ENCODE data around the gene BANF2.
"Not testable (repeated sequence)": the region's sequence is repeated elsewhere in the genome, so short reads cannot be mapped to it uniquely, and the experiment has no call there.

The BANF2 gene

DNA sequence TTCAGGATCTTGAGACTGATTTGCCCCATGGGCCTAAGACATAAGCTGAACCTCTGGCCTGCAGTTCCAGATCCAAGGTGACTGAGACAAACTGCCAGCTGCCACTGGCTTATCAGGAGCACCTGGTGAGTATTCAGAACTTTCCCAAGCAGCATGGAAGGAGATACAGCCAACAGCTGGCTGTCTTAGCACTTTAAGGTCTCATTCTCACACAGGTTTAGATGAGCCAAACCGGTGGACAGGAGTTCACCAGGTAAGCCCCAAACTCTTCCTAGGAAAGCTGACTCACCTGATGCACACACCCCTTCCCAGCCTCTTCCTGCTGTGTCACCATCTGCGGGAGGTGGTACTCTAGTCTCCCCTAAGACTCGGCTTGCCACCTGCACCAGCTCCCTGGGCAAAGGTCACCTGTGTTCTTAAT, at the start of gene BANF2:
Gene BANF2 (plus strand): TSS at position 36 of the 421 bp plus-strand sequence. CDS start 25,060 bp downstream, outside the sequence.
- DNase-seq (ENCODE audit: low read depth in 2 of 2), result no peak

- no peak for DNase-seq (ENCODE audit: low read depth in 2 of 2)
These were observed 49.3 kb upstream of the BANF2 start for GRCh38 chr20:17650301-17651128.

- no peak for DNase-seq (ENCODE audit: low read depth in 2 of 2)
These were observed 48.5 kb upstream of the BANF2 start for GRCh38 chr20:17651129-17651759.

DNA sequence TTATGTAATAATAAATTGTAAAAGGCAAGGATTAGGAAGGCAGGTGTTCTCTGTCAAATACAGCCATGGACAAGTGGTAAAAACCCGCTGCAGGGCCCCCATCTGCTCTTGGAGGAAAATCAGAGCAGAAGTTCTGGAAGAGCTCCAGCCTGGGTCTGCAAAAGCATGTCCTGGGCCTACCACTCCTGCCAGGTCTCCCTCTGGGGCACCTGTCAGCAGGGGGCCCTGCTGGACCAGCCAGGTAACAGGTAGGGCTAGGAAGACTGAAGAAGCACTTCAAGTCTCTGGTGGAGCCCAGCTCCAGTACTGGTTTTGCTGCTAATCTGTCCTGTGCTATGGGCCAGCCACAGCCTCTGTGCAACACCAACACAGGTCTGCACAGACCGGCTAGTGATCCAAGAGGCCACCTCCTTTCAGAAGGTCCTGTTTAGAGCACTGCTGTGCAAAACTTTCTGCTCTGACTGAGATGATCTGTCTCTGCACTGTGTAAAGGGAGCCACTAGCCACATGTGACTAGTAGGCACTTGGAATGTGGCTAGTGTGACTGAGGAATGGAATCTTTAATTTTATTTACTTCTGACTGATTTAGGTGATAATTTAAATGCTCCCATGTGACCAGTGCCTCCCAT, 47.9 kb upstream of the BANF2 start:
- no peak for DNase-seq (ENCODE audit: low read depth in 2 of 2)

DNA sequence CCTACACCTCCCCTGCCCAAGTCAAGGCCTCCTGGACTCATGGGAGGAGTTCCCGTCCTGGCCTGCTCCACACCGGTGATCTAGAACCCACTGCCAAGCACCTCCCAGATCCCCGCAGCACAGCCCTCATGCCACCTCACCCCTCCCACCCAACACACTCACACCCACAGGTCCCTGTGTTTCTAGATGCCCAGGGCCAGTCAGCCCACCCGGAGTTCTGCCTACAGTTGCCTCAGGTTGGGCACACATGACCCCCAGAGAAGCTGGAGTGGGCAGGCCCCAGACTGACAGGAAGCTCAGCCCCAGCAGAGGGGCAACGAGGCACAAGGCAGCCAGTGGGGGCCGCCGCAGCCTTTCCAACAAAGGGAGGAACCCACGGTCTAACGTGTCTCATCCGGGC, 47.4 kb upstream of the BANF2 start:
- DNase-seq (ENCODE audit: low read depth in 2 of 2), result no peak

GRCh38 chr20:17653835-17654648, 45.7 kb upstream of the BANF2 start:
- DNase-seq (ENCODE audit: low read depth in 2 of 2), result no peak

DNA sequence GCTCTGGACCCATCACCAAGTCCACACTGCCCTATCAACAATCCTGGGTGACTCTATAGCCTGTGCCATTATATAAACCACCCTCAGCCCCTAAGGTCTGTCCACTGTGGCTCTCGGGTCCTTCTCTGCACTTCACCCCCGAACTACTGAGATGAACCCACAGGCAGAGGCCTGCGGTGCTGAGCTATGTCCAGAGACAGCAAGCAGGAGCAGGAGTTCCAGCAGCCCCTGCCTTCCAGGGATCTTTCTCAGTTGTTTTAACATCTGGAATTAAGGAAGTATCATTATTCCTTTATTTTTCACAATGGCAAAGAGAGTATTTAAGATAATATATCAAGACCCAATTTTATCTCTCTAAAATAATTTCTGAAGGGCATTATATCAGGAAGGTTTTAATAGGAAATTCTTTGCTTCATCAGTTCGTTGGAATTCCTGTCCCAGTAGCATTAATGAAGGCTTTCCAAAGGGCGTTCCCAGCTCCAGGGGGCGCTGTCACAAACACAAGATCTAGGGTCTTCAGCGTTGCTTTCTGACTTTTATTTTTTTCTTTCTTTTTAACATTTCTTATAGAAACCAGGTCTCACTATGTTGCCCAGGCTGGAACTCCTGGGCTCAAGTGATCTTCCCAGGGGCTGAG, 45.0 kb upstream of the BANF2 start:
- DNase-seq (ENCODE audit: low read depth in 2 of 2), result no peak

- no peak for DNase-seq (ENCODE audit: low read depth in 2 of 2)
These were observed 44.5 kb upstream of the BANF2 start for GRCh38 chr20:17655286-17655651.

GRCh38 chr20:17655865-17656479, 43.8 kb upstream of the BANF2 start:
- DNase-seq (ENCODE audit: low read depth in 2 of 2), result no peak

DNA sequence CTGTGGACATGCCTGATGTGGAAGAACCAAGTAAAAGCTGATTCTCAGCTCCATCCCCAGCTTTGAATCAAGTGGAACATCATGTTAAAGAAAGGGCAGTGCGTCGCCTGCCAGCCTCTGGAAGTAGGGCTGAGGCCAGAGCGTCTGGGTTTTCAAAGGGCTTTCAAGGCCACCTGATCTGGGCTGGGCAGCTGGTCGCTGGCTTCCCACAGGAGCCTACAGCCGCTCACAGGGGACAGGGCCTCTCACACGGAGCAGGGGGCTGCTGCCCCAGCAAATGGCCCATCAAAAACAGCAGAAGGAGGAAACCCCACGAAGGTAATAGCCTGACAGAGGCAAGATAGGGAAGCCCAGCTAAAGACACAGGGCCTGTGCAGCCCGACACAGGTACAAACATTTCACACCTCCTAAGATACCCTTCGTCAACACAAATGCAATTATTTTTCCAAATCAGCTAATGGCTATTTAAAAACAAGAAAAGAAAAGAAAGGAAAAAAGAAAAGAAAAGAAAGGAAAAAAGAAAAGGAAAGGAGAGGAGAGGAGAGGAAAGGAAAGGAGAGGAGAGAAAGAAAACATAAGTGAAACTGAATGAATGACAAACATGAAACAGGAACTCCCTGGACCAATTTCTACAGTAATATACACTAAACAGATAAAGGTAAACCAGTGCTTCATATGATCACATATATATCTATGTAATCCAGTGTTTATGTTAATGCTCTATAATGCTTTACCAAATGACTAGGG, 42.5 kb upstream of the BANF2 start:
- DNase-seq (ENCODE audit: low read depth in 2 of 2), result no peak

DNA sequence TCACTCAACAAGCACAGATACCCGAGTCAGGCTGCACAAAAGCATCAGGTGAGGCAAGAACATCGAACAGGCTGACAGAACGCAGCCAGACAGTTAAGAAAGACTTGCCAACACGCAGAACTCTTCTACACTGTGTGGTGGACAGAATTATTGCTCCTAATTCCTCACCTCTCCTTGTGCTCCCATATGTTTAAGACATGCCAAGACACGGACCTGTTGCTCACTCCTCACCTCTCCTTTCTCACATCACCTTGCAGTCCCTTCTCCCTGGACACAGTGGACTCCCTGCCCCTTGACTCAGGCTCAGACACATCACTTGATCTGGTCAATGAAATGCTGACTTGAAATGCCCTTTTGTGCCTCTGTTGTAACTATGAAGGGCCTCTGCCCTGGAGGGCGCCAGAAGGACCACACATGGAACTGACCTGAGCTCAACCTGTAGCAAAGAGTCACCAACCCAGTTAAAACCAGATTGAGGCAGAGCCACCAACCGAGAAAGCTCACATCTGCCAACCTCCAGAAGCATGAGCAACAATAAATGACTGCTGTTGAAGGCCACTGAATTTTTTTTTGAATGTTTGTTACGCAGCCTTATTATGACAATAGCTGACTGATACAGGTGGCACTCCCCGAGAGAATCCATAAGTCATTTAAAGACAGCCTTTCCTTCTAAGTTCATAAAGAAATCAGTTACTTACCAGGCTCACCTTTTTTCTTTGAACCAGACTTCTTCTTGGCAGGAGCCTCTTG, 41.7 kb upstream of the BANF2 start:
- no peak for DNase-seq (ENCODE audit: low read depth in 2 of 2)

GRCh38 chr20:17658648-17658993, 41.1 kb upstream of the BANF2 start:
- no peak for DNase-seq (ENCODE audit: low read depth in 2 of 2)

GRCh38 chr20:17659344-17659743, 40.4 kb upstream of the BANF2 start:
- not testable (repeated sequence) for DNase-seq (ENCODE audit: low read depth in 2 of 2)

GRCh38 chr20:17659801-17660200, 40.0 kb upstream of the BANF2 start:
- DNase-seq (ENCODE audit: low read depth in 2 of 2), result no peak

DNA sequence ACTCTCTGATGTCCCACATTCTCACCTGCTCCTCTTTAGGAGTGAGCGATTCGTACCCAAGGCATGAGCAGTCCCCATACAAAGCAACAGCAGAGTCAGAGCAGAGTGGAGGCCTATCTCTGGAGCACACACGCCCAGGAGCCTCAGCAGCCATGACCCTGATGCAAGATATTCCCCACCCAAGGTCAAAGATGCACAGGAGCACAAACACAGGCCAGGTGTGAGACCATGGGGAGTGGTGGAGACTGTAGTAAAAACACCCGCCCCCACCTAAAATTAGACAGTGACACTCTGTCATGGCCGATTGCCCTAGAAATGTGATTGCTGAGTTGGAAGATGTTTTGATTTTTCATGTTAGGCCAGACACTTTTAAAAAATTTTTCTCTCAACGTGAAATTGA, 39.1 kb upstream of the BANF2 start:
- no peak for DNase-seq (ENCODE audit: low read depth in 2 of 2)

GRCh38 chr20:17661121-17661744, 38.5 kb upstream of the BANF2 start:
- DNase-seq (ENCODE audit: low read depth in 2 of 2), result no peak

DNA sequence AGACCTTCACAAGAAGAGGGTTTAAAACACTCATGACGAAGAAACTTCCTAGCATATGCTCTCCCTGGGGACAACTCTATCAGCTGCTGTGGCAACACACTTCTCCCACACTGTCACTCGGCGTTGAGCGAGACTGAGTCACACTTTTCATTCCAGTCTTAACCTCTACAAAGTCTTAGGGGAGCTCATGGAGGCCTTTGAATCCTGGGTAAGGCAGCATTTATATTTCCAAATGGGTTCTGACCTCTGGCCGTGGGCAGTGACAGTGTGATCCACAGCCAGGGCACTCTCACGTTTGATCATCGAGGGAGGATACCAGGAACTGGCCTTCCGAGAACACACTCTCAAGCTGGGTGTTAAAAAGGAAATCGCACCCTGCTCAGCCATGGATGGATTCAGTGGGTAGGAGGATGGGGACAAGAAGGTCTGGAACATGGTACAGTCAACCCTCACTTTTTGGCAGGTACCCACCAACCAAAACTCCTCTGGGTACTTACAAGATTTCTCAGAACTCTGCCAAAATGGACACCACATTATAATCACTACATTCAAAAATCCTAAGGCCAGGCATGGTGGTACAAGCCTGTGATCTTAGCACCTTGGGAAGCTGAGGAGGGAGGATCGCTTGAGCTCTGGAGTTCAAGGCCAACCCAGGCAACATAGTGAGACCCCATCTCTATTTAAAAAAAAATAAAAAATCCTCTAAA, 37.3 kb upstream of the BANF2 start:
- DNase-seq (ENCODE audit: low read depth in 2 of 2), result no peak

- DNase-seq (ENCODE audit: low read depth in 2 of 2), result no peak
These were observed 36.7 kb upstream of the BANF2 start for GRCh38 chr20:17663040-17663399.

DNA sequence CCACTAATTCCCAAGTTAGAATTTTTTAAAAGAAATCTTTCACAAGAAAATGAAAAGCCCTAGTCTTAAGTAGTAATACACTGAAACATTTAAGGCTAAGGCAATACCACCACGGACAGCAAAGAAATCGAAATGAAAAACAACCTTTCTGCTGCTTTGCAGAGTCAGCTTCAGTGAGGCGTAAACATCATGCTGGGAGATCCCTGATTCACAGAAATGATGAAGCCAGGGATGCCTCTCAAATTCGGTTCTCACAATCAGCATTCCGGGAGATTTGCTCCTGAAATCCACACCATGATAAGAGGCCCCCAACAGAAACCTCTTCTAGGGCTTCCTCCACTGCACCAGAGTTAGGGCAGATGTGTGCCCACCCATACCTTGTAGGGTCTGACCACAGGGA, 36.3 kb upstream of the BANF2 start:
- DNase-seq (ENCODE audit: low read depth in 2 of 2), result no peak
